ENCODE data around the gene FAN1.

Gene FAN1

GRCh38 chr15:30921781-30922479 is 18.2 kb downstream of the FAN1 start:
- DNase-seq, result no peak

- no peak for DNase-seq
These were observed 19.0 kb downstream of the FAN1 start for GRCh38 chr15:30922480-30923311.

- no peak for DNase-seq
These were observed 19.7 kb downstream of the FAN1 start for GRCh38 chr15:30923429-30923828.

- DNase-seq, result no peak
These were observed 20.6 kb downstream of the FAN1 start for GRCh38 chr15:30924353-30924752.

GRCh38 chr15:30925686-30926085 is 22.0 kb downstream of the FAN1 start:
- DNase-seq, result no peak

GRCh38 chr15:30926161-30926560 is 22.4 kb downstream of the FAN1 start:
- no peak for DNase-seq

GRCh38 chr15:30927148-30927761 is 23.5 kb downstream of the FAN1 start:
- no peak for DNase-seq

GRCh38 chr15:30928076-30928475 is 24.4 kb downstream of the FAN1 start:
- DNase-seq, result no peak

- no peak for DNase-seq
These were observed 25.5 kb downstream of the FAN1 start for GRCh38 chr15:30929064-30929669.

- no peak for DNase-seq
These were observed 26.3 kb downstream of the FAN1 start for GRCh38 chr15:30929982-30930381.

GRCh38 chr15:30930422-30930821 is 26.7 kb downstream of the FAN1 start:
- no peak for DNase-seq

GRCh38 chr15:30933293-30933692 is 29.6 kb downstream of the FAN1 start:
- DNase-seq, result no peak

GRCh38 chr15:30939161-30939560 is 35.4 kb downstream of the FAN1 start:
- no peak for DNase-seq

GRCh38 chr15:30940359-30940758 is 36.6 kb downstream of the FAN1 start:
- DNase-seq, result no peak

GRCh38 chr15:30941520-30941919 is 37.8 kb downstream of the FAN1 start:
- DNase-seq, result no peak

GRCh38 chr15:30943654-30944335 is 40.1 kb downstream of the FAN1 start:
- no peak for DNase-seq

GRCh38 chr15:30953183-30953582 is 49.5 kb downstream of the FAN1 start:
- no peak for DNase-seq

GRCh38 chr15:30953731-30954378 is 50.1 kb downstream of the FAN1 start:
- DNase-seq, result peak; percentile 3 to 11

- DNase-seq, result no peak
These were observed 51.0 kb downstream of the FAN1 start for GRCh38 chr15:30954674-30955073.

- DNase-seq, result no peak
These were observed 52.8 kb downstream of the FAN1 start for GRCh38 chr15:30956216-30957124.

- no peak for DNase-seq
These were observed 54.5 kb downstream of the FAN1 start for GRCh38 chr15:30958219-30958618.
